GM23338 (cell line): ENCODE data around the gene RHOA.
"Not testable (repeated sequence)": the region's sequence is repeated elsewhere in the genome, so short reads cannot be mapped to it uniquely, and the experiment has no call there.

Experiments
- CTCF ChIP-seq, 2 experiments: fragments of 200-600 bp in 1 of 2; sonication (generic) in 1 of 2; conservative IDR thresholded peaks; 2 replicates each; pipeline versions ENCODE4 v1.5.1 to v1.6.1; 2016 to 2017; ENCODE audit warnings: antibody characterized with exemption in 2 of 2, low read depth in 2 of 2, mild to moderate bottlenecking in 2 of 2, moderate library complexity in 1 of 2
- EZH2phosphoT487 ChIP-seq: fragments of 200-600 bp; sonication (generic); IDR thresholded peaks from one replicate; pipeline ENCODE4 v1.8.1; 2018; ENCODE audit warnings: antibody characterized with exemption; ENCODE audit not compliant: unreplicated experiment
- POLR2AphosphoS5 ChIP-seq: IDR thresholded peaks from 2 replicates; pipeline ENCODE4 v1.6.1; 2016; ENCODE audit warnings: antibody characterized with exemption, low read depth
- STAT1 ChIP-seq: IDR thresholded peaks from one replicate; pipeline ENCODE4 v1.6.1; 2016; ENCODE audit warnings: antibody characterized with exemption; ENCODE audit not compliant: unreplicated experiment

DNA sequence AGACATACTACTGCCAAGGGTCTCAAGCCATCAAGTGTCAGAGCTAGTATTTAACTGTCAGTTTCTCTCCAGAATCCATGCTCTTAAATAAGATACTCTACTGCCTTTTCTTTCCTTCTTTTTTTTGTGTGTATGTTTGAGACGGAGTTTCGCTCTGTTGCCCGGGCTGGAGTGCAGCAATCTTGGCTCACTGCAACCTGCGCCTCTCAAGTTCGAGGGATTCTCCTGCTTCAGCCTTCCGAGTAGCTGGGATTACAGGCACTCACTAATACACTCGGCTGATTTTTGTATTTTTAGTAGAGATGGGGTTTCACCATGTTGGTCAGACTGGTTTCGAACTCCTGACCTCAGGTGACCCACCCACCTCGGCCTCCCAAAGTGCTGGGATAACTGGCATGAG lies 6.2 kb downstream of the RHOA start:
- TF ChIP-seq CTCF (conservative IDR thresholded peaks at IDR 0.05; ENCODE audit: low read depth in 2 of 2); STAT1; POLR2AphosphoS5; EZH2phosphoT487: not testable (repeated sequence)
